Testis (tissue), 3 donors: ENCODE results near the gene DGCR6L. TPM values are rescaled to one million over a fixed set of nuclear protein-coding genes. Genes with fewer than 3 reads are reported as not detected.
"Not testable (repeated sequence)": the region's sequence is repeated elsewhere in the genome, so short reads cannot be mapped to it uniquely, and the experiment has no call there.

Experiments
- DNase-seq: peaks from one replicate; pipeline ENCODE4 v3.0.0-alpha.2; 2019
- H3K27ac ChIP-seq, 2 donors: fragments of 200-600 bp; sonication (generic); one replicate each; pipeline ENCODE4 v1.5.1; 2019
- H3K27me3 ChIP-seq: fragments of 200-600 bp; sonication (generic); one replicate; pipeline ENCODE4 v1.5.1; 2019
- H3K36me3 ChIP-seq: fragments of 200-600 bp; sonication (generic); one replicate; pipeline ENCODE4 v1.5.1; 2017; ENCODE audit warnings: low read depth; ENCODE audit errors: missing control alignments
- H3K4me1 ChIP-seq: fragments of 200-600 bp; sonication (generic); one replicate; pipeline ENCODE4 v1.5.1; 2019
- H3K4me3 ChIP-seq, 2 donors: fragments of 200-600 bp; sonication (generic); one replicate each; pipeline ENCODE4 v1.5.1; 2017 to 2019
- H3K9me3 ChIP-seq: fragments of 200-600 bp; sonication (generic); one replicate; pipeline ENCODE4 v1.5.1; 2017
- CTCF ChIP-seq, 3 experiments: fragments of 450-650 bp in 2 of 3; fragments of 200-600 bp in 1 of 3; sonication (generic) in 1 of 3; IDR thresholded peaks; one replicate each; pipeline ENCODE4 v1.5.1; 2016 to 2019; ENCODE audit warnings: antibody characterized with exemption in 3 of 3, mild to moderate bottlenecking in 2 of 3, moderate library complexity in 1 of 3
- POLR2A ChIP-seq: fragments of 450-650 bp; IDR thresholded peaks from one replicate; pipeline ENCODE4 v1.6.1; 2017; ENCODE audit warnings: antibody characterized with exemption, mild to moderate bottlenecking, moderate library complexity
- WGBS, 2 donors: methylation state at CpG; one replicate each; pipeline ENCODE4 v1.1.5; 2018; 5-methylcytosine and 5-hydroxymethylcytosine counted together
- intact Hi-C: fragments of 100-400 bp; cut with DNase I; formaldehyde crosslinking; loops from one replicate; pipeline ENCODE4 v1.15.1; 2023; ENCODE audit warnings: low total_unique reads
- polyA plus RNA-seq: library from polyadenylated mRNA; stranded (reverse); fragments of 350-450 nt; fragmentation: Illumina TruSeq; extraction: RNeasy Lipid Tissue Mini Kit (QIAGEN cat#74804); gene quantifications from one replicate; pipeline ENCODE4 v1.2.3, GENCODE V29; 2014; ENCODE audit warnings: low read depth, low replicate concordance; ENCODE audit not compliant: insufficient read depth
- total RNA-seq, 2 donors: library from RNA; depleted of rRNA; stranded (reverse); fragments of >200 nt; gene quantifications; one replicate each; pipeline ENCODE4 v1.2.3, GENCODE V29; 2016

DGCR6L gene
- total and polyA plus RNA-seq, 3 donors from 2014 or later, result 152 to 257 (median 171) TPM

- peak; percentile 16 for DNase-seq
- H3K27ac ChIP-seq, H3K9me3 ChIP-seq, H3K4me3 ChIP-seq, H3K4me1 ChIP-seq, H3K36me3 ChIP-seq, H3K27me3 ChIP-seq, intact Hi-C loops: not testable (repeated sequence)
- 90 to 95% methylated on average over 3 to 4 of the region's 11 CpGs for WGBS, 2 donors
Observed at GRCh38 chr22:20313306-20314077, 6.4 kb downstream of the DGCR6L start.

- peak; percentile 5 for DNase-seq
- no peak for TF ChIP-seq CTCF (IDR thresholded peaks at IDR 0.05)
- no peak for TF ChIP-seq POLR2A
- intact Hi-C loops, result no loop called here
- no peaks in the 10 kb centered on the region for H3K27me3 ChIP-seq
- H3K27ac ChIP-seq, result no peak overlapping the region
- H3K4me3 ChIP-seq, result no peak overlapping the region
- H3K9me3 ChIP-seq, result no peaks in the 10 kb centered on the region
- 91 to 92% methylated on average over 3 to 14 of the region's 14 CpGs for WGBS, 2 donors
- H3K36me3 ChIP-seq, result no peaks in the 10 kb centered on the region
- no peaks in the 10 kb centered on the region for H3K4me1 ChIP-seq
Observed at GRCh38 chr22:20312396-20313191, 7.3 kb downstream of the DGCR6L start.

DNA sequence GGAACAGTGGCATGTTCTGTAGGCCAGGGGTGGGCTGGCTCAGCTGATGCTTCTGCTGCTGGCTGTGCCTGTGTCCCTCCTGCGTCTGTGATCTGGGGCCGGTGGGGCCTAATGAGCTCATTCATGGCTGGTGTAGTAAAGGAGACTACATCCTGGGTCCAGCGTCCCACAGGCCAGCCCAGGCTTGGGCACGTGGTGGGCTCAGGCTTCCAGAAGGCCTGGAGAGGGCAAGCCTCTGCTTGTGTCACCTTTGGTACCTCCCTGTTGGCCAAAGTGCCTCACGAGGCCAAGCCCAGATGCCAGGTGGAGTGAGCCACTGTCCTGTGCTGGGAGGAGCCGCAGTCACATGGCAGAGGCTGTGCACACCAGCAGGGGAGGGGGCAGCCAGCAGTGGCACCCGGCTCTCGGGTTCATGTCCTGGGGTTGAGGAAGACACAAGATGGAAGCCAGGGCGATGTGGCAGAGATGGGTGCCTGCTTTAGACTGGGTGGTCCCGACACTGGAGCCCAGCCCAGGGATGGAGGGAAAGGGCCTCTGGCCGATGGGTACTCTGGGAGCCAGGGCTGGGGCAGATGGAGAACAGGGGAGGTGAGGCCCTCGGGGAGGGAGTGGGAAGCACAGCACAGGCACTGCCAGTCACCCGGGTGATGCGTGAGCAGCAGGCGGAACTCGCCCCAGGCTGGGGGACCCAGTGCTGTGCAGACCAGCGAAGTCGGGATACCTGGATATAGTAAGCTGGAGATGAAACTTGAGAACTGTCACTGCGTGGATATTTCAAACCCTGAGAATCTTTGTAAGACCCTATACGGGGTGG, 8.4 kb downstream of the DGCR6L start:
- intact Hi-C loops, DNase-seq, H3K9me3 ChIP-seq, H3K27ac ChIP-seq, H3K4me1 ChIP-seq, H3K4me3 ChIP-seq, H3K27me3 ChIP-seq, H3K36me3 ChIP-seq: not testable (repeated sequence)
- WGBS, 2 donors, result 88 to 92% methylated on average over 11 to 14 of the region's 20 CpGs

DNA sequence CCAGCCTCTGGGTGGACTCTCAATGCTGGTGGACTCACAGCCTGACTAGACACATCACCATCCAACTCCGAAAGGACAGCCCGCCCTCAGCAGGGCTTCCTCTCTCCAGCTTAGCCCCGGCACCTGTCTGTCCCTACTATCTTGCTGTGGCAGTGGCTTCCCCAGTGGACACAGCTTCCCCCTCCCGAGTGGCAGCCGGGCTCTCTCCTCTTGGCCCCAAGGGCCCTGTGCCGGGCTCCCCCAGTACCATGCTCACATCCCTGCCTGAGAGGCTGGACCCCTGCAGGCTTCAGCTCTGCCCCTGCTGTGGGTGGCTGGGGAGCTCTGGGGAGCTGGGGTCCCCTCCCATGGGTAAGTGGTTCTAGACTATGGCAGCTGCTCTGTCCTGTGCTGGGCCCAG, 9.1 kb downstream of the DGCR6L start:
- H3K9me3 ChIP-seq, H3K4me3 ChIP-seq, DNase-seq, H3K27me3 ChIP-seq, H3K36me3 ChIP-seq, H3K27ac ChIP-seq, H3K4me1 ChIP-seq, intact Hi-C loops: not testable (repeated sequence)
- 50 to 83% methylated on average over 2 to 5 of the region's 6 CpGs for WGBS, 2 donors

GRCh38 chr22:20310180-20310579, 9.7 kb downstream of the DGCR6L start:
- intact Hi-C loops, DNase-seq, H3K27ac ChIP-seq, H3K36me3 ChIP-seq, H3K9me3 ChIP-seq, H3K4me3 ChIP-seq, H3K4me1 ChIP-seq, H3K27me3 ChIP-seq: not testable (repeated sequence)
- WGBS, 2 donors, result 88% methylated on average over 4 of the region's 7 CpGs; no CpG with 5 or more reads in 1 of the 2 donors

- 93 to 94% methylated on average over 12 to 22 of the region's 22 CpGs for WGBS, 2 donors
Observed at GRCh38 chr22:20308806-20309650, 10.8 kb downstream of the DGCR6L start.

DNA sequence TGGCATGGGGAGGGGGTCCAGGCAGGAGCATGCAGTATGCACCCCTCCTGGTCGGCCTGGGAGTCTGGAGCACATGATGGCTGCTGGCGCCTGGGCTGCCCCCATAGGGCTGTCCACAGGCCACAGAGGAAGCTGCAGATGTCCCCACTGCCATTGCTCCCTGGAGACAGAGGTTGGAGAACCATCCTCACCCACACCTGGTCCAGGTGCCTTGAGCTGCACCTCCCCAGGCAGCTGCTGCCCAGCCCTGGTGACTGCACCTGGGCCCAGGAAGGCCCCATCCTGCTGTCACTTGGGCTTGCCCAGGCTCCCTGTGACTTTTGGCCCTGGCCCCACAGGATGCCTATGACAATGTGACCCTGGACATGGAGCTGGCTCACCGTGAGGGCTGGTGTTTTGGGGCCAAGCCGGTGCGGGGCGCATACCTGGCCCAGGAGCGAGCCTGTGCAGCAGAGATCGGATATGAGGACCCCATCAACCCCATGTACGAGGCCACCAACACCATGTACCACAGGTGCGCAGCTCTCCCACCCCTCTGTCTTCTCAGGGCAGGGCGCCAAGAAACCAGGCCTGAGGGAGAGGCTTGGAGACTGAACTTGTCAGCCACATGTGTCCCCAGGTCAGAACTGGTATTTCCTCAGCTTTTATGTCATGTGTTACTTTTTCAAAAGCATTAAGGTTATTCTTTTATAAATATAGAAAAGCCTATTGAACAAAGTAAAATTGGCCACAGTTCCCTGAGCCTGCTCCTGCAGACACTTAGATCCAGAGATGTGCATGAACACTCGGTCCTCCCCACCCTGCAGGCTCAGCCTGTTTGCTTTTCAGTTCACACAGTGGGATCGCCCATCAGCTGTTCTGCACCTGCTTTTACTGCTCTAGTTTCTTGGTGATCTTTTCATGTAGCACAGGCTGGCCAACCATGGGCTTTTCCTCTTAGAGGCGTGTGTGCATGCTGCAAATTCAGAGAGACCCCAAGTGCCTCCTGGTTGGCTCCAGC, 12.1 kb downstream of the DGCR6L start:
- H3K4me1 ChIP-seq, H3K27ac ChIP-seq, H3K4me3 ChIP-seq, intact Hi-C loops, H3K36me3 ChIP-seq, H3K27me3 ChIP-seq, DNase-seq, H3K9me3 ChIP-seq: not testable (repeated sequence)
- 89 to 93% methylated on average over 3 to 14 of the region's 14 CpGs for WGBS, 2 donors

More at GRCh38 chr22:20308806-20309650, 10.8 kb downstream of the DGCR6L start:
- H3K4me1 ChIP-seq, H3K27me3 ChIP-seq, H3K27ac ChIP-seq, H3K9me3 ChIP-seq, intact Hi-C loops, DNase-seq, H3K4me3 ChIP-seq, H3K36me3 ChIP-seq: not testable (repeated sequence)

GRCh38 chr22:20306646-20307447, 13.0 kb downstream of the DGCR6L start:
- H3K27ac ChIP-seq, H3K9me3 ChIP-seq, H3K4me1 ChIP-seq, H3K27me3 ChIP-seq, H3K36me3 ChIP-seq, DNase-seq, intact Hi-C loops, H3K4me3 ChIP-seq: not testable (repeated sequence)
- 90 to 93% methylated on average over 2 to 15 of the region's 21 CpGs for WGBS, 2 donors
